ENCODE data around the gene SFXN2. TPM values are rescaled to one million over a fixed set of nuclear protein-coding genes. Genes with fewer than 3 reads are reported as not detected.

The SFXN2 gene
- total and polyA plus RNA-seq, 2 experiments from 2014 or later, result 5.7 to 6.2 TPM

GRCh38 chr10:102673236-102673818 is 41.1 kb upstream of the SFXN2 start:
- no peak for ATAC-seq
- no peaks in the 10 kb centered on the region for H3K79me2 ChIP-seq (replicated peaks; ENCODE audit: insufficient read depth)
- no peak for DNase-seq (ENCODE audit: low spot score)
- H2AFZ ChIP-seq, result no peak overlapping the region
- Mint-ChIP-seq H3K4me3 (peak overlapping the region; percentile 51; the same call in 1 of the 3 replicates), H3K9me3 (no peaks in the 10 kb centered on the region), H3K4me1 (peaks cover 74% of the 10 kb centered on the region), H3K27me3 (ENCODE audit: insufficient read depth, low read depth, poor library complexity) (peaks cover 19% of the 10 kb centered on the region), H3K27ac (no peak overlapping the region; the same call in 1 of the 2 replicates), H3K36me3 (ENCODE audit: low read depth) (no peaks in the 10 kb centered on the region; the same call in 2 of the 3 replicates)
- peaks cover 73% of the 10 kb centered on the region for H3K4me1 ChIP-seq (ENCODE audit: insufficient read depth)
- H3K4me3 ChIP-seq, result no peak overlapping the region; the same call in 1 of the 2 replicates
- TF ChIP-seq, protein P1, sequence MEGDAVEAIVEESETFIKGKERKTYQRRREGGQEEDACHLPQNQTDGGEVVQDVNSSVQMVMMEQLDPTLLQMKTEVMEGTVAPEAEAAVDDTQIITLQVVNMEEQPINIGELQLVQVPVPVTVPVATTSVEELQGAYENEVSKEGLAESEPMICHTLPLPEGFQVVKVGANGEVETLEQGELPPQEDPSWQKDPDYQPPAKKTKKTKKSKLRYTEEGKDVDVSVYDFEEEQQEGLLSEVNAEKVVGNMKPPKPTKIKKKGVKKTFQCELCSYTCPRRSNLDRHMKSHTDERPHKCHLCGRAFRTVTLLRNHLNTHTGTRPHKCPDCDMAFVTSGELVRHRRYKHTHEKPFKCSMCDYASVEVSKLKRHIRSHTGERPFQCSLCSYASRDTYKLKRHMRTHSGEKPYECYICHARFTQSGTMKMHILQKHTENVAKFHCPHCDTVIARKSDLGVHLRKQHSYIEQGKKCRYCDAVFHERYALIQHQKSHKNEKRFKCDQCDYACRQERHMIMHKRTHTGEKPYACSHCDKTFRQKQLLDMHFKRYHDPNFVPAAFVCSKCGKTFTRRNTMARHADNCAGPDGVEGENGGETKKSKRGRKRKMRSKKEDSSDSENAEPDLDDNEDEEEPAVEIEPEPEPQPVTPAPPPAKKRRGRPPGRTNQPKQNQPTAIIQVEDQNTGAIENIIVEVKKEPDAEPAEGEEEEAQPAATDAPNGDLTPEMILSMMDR (conservative IDR thresholded peaks at IDR 0.05; ENCODE audit: low read depth in 2 of 2), result no peak
- TF ChIP-seq ZNF331 (CRISPR knock-in tag; IDR thresholded peaks at IDR 0.05; ENCODE audit: low read depth), result no peak
- TF ChIP-seq EZH2 (IDR thresholded peaks at IDR 0.05; ENCODE audit: low read depth, unreplicated experiment), result no peak
- TF ChIP-seq STAT1 (IDR thresholded peaks at IDR 0.05; ENCODE audit: unreplicated experiment), result no peak
- no peak for TF ChIP-seq ETS1 (IDR thresholded peaks at IDR 0.05)
- H3K4me2 ChIP-seq, result peak overlapping the region; percentile 46
- no peaks in the 10 kb centered on the region for H3K9me2 ChIP-seq (ENCODE audit: insufficient read depth)
- H3F3A ChIP-seq (replicated peaks; ENCODE audit: low read depth), result peaks cover 28% of the 10 kb centered on the region
- H4K20me1 ChIP-seq (replicated peaks; ENCODE audit: insufficient read depth), result no peaks in the 10 kb centered on the region; the same call in 1 of the 2 replicates
- no peaks in the 10 kb centered on the region for H3K27me3 ChIP-seq (ENCODE audit: insufficient read depth)
- 0 out of 2 replicates have a peak overlapping the region, but pooled peaks have one; percentile 17 for H3K27ac ChIP-seq (ENCODE audit: low read depth)
- H3K36me3 ChIP-seq (ENCODE audit: insufficient read depth), result no peaks in the 10 kb centered on the region

DNA sequence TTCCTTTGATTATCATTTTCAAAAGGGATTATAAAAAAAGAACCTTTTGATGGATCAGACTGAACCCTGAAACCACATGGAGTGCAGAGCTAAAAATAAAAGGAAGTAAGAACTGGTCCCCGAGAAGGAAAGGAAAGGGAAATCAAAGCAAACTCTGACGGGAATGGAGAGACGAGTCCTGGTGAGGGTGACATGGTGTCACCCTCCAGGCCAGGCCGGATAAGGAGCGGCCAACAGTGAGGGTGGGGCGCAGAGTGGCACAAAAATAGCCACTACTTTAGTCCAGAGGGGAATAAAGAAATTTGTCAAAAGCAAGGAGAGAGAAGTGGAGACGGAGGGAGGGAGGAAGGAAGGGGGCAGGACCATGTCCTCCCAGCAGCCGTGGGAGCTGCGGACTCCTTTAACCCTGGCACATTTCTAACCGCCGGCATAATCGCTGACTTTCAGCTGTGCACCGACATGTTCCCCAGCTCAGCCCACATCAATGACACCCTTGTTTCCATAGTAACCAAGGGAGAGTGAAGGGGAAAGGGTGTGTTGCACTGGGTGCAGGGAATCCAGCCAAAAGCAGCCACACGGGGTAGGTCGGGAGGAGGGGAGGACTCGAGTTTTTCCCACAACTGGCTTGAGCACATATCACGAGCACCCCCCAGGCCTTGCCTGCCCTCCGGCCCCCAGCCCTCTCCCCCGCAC is 40.5 kb upstream of the SFXN2 start:
- H3K4me3 ChIP-seq, result peak overlapping the region; percentile 40; the same call in 1 of the 2 replicates
- no peak for TF ChIP-seq CREB1 (CRISPR knock-in tag; IDR thresholded peaks at IDR 0.05; ENCODE audit: low read depth)
- no peak for TF ChIP-seq ZNF114 (CRISPR knock-in tag; IDR thresholded peaks at IDR 0.05)
- TF ChIP-seq REST (IDR thresholded peaks at IDR 0.05; ENCODE audit: unreplicated experiment), result no peak
- no peak for TF ChIP-seq STAT1 (IDR thresholded peaks at IDR 0.05; ENCODE audit: unreplicated experiment)
- no peak for TF ChIP-seq NANOG (IDR thresholded peaks at IDR 0.05; ENCODE audit: borderline replicate concordance)
- no peak for TF ChIP-seq ZNF331 (CRISPR knock-in tag; IDR thresholded peaks at IDR 0.05; ENCODE audit: low read depth)
- TF ChIP-seq EZH2 (IDR thresholded peaks at IDR 0.05; ENCODE audit: low read depth, unreplicated experiment), result no peak
- TF ChIP-seq, protein P1 (conservative IDR thresholded peaks at IDR 0.05; ENCODE audit: low read depth in 2 of 2), result no peak
- no peak for TF ChIP-seq ETS1 (IDR thresholded peaks at IDR 0.05)
- TF ChIP-seq EZH2phosphoT487 (IDR thresholded peaks at IDR 0.05; ENCODE audit: unreplicated experiment), result no peak
- TF ChIP-seq JUNB (IDR thresholded peaks at IDR 0.05; ENCODE audit: unreplicated experiment), result no peak

More for the DNA sequence above, 40.5 kb upstream of the SFXN2 start:
- ATAC-seq (peak; percentile 11), DNase-seq (ENCODE audit: low spot score) (peak; percentile 72)
- no peaks in the 10 kb centered on the region for H3K9me2 ChIP-seq (ENCODE audit: insufficient read depth)
- no peak overlapping the region; the same call in 1 of the 2 replicates for H2AFZ ChIP-seq
- Mint-ChIP-seq H3K9me3 (no peaks in the 10 kb centered on the region), H3K27me3 (ENCODE audit: insufficient read depth, low read depth, poor library complexity) (peaks cover 21% of the 10 kb centered on the region), H3K4me3 (peak overlapping the region; percentile 51), H3K27ac (no peak overlapping the region), H3K36me3 (ENCODE audit: low read depth) (no peaks in the 10 kb centered on the region; the same call in 2 of the 3 replicates), H3K4me1 (peaks cover 80% of the 10 kb centered on the region)
- H3K27ac ChIP-seq (ENCODE audit: low read depth), result 0 out of 2 replicates have a peak overlapping the region, but pooled peaks have one; percentile 6
- H4K20me1 ChIP-seq (replicated peaks; ENCODE audit: insufficient read depth), result no peaks in the 10 kb centered on the region; the same call in 1 of the 2 replicates
- peaks cover 28% of the 10 kb centered on the region for H3F3A ChIP-seq (replicated peaks; ENCODE audit: low read depth)
- H3K4me1 ChIP-seq (ENCODE audit: insufficient read depth), result peaks cover 77% of the 10 kb centered on the region
- H3K79me2 ChIP-seq (replicated peaks; ENCODE audit: insufficient read depth), result no peaks in the 10 kb centered on the region
- no peaks in the 10 kb centered on the region for H3K36me3 ChIP-seq (ENCODE audit: insufficient read depth)
- no peaks in the 10 kb centered on the region for H3K27me3 ChIP-seq (ENCODE audit: insufficient read depth)
- peak overlapping the region; percentile 46 for H3K4me2 ChIP-seq

Measured in GM23338 (cell line).